Superior temporal gyrus (tissue), 1 donor: ENCODE data around the gene CTIF.
"Not testable (repeated sequence)": the region's sequence is repeated elsewhere in the genome, so short reads cannot be mapped to it uniquely, and the experiment has no call there.

ENCODE experiments used
- DNase-seq: peaks from one replicate; pipeline ENCODE4 v3.0.0-alpha.2; 2016; ENCODE audit errors: extremely low spot score

CTIF gene

DNA sequence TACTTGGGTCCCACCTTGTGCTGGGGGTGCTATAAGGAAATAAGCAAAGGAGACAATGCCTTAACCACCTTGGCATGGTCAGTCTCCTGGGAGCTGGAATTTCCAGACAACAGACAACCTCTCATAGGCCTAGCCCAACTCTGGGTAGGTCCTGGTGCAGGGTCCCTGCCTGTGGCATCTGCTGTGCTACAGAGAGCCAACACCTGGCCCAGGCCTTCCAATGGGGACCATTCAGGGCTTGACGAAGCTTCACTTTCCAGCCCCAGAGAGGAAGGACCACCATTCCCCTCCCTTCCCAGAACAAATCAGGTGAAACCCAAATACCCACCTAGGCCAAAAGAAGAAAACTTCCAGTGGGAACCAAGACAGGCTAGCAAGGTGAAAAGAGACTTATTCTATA is 329.1 kb downstream of the CTIF start:
- DNase-seq: no peak

DNA sequence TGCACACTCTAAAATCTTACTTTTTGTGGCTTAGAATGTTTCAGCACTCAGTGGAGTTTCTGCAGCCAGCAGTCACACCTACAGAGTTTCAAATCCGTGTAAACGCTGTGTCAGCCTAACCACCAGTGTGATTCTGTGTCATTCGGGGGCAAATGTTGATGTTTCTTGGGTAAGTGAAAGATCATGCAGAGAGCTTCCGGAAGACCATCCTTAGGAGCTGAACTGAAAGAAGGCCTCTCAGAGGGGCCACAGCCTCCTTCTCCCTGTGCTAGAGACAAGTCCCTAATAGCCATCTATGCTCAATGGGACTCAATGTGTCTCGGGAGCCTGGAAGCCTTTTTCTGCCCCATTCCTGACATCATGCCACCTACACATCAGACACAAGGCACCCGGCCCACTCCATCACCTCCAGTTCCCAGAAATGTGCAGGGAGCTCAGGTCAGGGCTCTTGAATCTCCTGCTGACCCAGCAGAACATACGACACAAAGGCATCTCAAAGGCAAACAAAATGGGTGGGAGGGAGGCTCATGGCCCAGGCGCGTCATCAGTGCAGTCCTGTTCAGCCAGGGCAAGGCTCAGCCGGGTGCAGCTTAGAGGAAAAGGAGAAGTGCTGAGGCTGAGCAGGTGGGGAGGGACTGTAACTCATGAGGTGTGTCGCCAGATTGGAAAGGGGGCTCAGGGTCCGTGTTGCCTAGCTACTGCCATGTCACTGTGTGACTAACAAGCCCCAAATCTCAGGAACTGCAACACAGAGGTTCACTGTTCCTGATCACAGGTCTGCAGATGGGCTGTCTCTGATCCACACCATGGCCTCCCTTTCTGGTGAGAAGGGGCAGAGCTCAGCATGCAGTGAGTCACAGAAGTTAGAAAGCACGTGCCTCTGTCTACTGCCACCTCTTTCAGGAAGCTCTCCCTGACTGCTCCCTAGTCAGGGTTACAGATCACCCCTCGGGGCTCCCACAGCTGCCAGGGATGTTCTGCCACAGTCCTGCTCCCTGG is 329.9 kb downstream of the CTIF start:
- DNase-seq: no peak

DNA sequence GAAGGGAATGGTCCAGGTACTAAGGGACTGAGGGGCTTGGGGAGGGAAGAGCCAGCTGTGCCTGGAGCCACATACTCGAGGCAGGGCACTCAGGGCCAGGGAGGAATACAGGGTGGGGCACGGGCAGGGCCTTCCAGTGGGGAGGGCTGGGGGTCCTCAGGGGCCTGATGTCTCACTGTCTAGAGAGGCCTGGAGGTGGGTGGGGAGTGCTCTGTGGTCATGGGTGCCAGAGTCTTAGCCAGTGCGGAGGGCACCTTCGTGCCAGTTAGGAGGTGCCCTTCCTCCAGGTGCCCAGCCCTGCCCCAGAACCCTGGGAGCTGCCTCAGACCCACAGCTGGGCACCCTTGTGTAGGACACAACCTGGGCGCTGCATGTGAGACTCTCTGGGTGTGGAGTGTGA is 330.8 kb downstream of the CTIF start:
- no peak for DNase-seq

DNA sequence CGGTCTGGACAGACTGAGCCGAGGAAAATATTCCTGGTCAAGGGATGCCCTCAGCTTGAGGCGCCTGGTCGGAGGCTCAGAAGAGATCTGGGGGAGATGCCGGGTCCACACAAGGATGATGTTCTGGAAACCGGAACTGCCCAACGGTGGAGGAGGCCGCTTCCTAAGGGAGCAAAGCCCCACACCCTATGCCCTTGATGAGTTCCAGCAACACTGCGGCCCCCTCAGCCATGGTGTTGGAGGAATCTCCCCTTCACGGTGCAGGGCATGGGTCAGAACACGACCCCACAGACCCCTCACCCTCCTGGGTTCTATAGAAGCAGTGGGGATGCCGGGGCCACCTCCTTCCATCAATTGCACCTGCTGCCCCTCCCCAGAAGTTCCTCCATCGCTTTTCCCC is 332.1 kb downstream of the CTIF start:
- not testable (repeated sequence) for DNase-seq

DNA sequence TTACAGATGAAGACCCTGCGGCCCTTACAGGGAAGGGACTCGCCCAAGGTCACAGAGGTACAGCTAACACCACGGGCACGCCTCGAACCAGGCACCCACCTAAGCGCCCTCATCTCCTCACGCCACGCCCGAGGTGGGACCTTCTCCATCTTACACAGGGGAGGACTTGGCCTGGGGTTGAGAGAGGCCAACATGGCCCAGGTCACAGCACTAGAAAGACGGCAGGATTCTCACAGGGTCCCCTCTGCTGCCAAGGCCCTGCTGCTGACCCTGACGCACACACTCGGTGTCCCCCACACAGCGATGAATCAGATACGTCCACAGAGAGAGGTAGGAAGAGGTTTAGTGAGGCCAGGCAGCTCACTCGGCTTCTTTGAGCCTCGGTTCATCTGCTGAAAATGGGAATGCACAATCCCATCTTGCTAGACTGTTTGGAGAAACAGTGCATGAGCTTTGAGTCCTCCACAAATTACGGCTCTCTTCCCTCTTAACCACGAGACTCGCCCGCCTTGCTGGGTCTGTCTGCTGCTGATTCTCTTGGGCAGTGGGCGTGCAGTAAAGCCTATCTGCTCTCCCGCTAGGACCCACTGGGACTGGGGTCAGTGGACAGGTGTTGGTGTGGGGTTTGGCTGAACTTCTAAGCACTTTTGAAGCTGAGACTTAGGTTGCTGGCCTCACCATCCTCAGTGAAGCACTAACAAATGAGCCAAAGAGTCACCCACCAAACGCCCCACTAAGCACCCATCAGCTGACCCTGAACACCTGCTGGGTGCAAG is 332.7 kb downstream of the CTIF start:
- no peak for DNase-seq

GRCh38 chr18:48872234-48873145 is 333.7 kb downstream of the CTIF start:
- DNase-seq: no peak

DNA sequence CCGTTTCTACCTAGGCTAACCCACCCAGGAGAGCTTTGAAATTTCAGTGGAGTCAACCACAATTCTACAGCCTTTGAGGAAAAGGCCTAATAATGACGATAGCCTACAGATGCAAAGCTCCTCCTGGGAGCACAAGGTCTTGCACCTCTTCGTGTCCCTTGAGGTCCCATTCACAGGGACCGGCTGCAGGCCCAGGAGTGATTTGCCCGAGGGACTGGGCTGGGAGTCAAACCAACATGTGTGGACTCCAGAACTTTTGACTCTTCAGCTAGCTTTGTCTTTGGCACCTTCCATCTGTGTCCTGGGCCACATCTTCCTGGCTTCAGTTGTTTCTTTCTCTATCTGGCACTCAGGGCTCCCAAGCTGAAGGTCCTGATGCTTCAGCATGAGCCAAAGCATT is 335.4 kb downstream of the CTIF start:
- DNase-seq: no peak

- no peak for DNase-seq
Observed at GRCh38 chr18:48874701-48875162, 335.9 kb downstream of the CTIF start.

DNA sequence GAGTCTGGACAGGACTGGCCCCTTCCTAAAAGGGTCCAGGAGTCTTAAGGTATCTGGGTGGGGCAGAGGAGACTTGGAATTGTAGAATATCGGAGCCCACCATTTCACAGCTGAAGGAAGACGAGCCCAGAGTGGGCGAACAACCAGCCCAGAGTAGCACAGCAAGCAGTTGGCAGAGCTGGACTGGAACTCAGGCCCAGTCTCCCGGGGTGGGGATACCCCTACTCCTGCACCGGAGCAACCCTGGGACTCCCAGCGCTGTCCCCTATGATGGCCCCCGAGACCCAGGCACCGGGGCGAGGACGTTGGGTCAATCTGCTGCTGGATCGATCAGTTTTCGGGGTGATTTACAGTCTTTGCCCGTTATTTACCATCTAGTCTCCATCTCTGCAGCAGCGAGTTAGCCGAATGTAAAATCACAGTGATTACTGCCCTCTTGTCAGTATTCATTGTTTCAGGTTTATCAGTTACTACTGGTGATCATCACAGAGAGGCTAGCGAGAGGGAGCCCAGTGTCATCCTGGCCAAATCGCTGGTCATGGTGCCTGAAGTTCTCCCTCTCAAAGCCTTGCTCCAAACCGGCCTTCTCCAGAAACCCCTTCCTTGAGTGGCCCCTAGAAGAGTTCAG is 336.6 kb downstream of the CTIF start:
- DNase-seq: no peak

- DNase-seq: no peak
Observed at GRCh38 chr18:48875942-48876511, 337.2 kb downstream of the CTIF start.

- no peak for DNase-seq
Observed at GRCh38 chr18:48876590-48876989, 337.8 kb downstream of the CTIF start.

DNA sequence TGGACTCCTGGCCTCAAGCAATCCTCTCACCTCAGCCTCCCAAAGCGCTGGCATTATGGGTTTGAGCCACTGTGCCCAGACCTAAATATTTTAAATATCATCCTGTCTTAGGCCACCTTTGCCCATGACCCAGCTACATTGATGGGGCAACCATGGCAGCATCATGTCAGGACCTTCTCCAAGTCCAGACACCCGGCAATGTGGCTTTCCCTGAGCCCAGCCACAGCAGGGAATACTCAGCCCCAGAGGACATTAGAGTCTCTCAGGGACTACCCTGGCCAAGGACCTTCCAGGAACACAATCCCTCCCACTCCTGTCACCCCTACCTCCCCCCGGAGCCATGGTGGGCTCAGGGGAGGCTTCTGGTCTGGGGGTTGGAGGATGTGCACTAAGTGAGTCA is 339.1 kb downstream of the CTIF start:
- DNase-seq: no peak

DNA sequence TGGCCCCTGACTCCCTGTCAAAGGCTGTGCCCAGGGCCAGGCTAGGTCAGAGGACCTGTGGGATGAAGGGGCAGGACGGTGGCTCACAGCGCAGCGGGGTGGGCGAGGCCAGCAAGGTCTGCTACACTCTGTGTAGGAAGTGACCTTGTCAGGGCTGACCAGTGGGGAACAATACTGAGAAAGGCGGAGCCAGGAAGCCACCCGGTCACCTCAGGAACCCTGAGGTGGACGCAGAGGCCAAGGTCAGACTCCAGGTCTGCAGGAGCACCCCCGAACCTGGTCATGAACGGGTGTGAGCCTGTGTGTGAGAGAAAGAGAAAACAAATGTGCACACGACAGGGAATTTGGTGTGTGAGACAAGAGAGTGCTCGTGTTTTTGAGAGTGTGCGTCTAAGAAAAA is 339.6 kb downstream of the CTIF start:
- no peak for DNase-seq

DNA sequence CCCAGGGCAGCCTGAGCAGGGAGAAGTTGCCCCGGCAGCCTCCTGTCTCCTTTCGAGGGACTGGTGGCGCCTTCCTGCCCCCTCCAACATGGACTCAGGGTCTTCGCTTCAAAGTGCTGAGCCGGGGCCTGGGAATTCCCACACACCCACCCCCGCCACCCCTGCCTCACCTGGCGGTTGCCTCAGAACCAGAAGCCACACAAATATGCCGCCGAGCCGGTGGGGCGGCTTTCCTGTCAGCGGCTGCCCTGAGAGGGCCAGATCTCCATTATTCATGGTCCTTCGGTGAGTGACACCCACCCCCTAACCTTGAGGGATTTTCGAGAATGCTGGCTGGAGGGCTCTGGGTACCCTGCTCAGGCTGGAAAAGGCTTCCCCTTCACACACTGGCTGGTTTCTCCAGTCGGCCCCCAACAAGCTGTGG is 340.2 kb downstream of the CTIF start:
- no peak for DNase-seq

- no peak for DNase-seq
Observed at GRCh38 chr18:48880931-48881330, 342.1 kb downstream of the CTIF start.

DNA sequence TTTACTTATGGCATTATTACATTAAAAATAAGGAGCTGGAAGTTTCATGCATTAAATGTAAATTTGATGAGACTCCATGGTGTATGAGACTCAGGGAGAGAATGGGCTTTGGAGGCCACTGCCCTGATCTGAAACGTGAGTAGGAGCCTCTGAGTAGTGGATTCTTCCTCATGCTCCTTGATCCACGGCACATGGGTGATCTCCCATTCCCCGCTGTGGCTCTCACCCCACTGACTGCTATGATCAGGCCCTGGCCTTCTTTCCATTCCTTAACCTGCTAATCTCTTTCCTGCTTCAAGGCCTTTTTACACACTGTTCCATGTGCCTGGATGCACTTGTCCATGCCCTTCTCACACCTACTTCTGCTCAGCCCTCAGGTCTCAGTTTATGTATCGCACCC is 343.5 kb downstream of the CTIF start:
- DNase-seq: no peak

- no peak for DNase-seq
Observed at GRCh38 chr18:48884306-48884705, 345.5 kb downstream of the CTIF start.

- DNase-seq: no peak
Observed at GRCh38 chr18:48884771-48885170, 345.9 kb downstream of the CTIF start.

GRCh38 chr18:48885266-48885923 is 346.6 kb downstream of the CTIF start:
- no peak for DNase-seq

GRCh38 chr18:48885924-48886400 is 347.1 kb downstream of the CTIF start:
- DNase-seq: no peak
